Fibroblast of skin of abdomen (primary cell): ENCODE data around the gene PIK3CD.
A peak's percentile ranks its signal among the peaks of the same experiment; 100 is the strongest.
"Not testable (repeated sequence)": the region's sequence is repeated elsewhere in the genome, so short reads cannot be mapped to it uniquely, and the experiment has no call there.

Experiments used
- DNase-seq: peaks from one replicate; pipeline ENCODE4 v3.0.0-alpha.2; 2013

The PIK3CD gene

DNA sequence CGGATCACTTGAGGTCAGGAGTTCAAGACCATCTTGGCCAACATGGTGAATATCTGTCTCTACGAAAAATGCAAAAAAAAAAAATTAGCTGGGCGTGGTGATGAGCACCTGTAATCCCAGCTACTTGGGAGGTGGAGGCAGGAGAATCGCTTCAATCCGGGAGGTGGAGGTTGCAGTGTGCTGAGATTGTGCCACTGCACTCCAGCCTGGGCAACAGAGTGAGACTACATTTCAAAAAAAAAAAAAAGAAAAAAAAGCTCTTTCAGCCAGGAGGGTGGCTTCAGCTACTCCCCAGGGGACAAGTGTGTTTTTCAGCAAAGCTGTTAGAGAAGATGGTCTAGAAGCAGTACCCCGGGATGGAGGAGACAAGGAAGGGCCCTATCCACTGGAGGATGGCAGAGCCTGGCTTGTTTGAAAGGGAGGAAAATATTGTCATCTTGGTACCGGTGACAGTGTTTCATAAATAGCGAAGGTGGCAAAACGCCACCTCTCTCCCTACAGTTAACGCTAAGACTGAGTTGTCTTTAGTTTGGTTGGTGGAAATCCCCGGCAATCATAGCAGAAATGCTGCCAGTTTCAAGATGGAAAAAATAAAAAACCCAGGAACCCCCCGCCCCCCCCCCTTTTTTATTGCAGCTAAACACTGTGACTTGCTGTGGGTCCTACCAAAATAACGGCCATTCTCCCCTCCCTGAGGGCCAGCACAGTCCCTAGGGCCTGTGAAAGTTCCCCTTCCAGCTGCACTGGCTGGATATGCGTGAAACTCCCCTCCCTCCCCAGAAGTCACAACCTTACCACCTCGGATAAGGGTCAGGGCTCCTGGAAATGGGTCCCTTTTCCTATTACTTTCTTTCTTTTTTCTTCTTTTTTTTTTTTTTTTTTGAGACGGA, 3.5 kb downstream of the PIK3CD start:
- DNase-seq = no peak

DNA sequence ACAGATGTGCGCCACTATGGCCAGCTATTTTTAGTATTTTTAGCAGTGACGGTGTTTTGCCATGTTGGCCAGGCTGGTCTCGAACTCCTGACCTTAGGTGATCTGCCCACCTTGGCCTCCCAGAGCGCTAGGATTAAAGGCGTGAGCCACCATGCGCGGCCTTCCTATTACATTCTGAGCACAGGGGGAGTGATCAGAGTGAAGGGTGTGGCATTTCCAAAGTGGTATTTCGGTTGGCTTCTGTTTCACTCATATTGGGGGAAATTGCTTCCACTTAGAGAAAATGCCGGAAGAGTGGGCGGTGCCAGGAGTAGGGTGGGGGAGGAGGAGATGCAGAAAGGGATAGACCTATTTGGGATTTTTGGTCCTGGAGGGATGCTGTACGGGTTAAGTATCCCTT, 4.3 kb downstream of the PIK3CD start:
- no peak for DNase-seq

- DNase-seq = no peak
These were observed 6.0 kb downstream of the PIK3CD start for GRCh38 chr1:9657521-9658032.

- DNase-seq = no peak
These were observed 6.7 kb downstream of the PIK3CD start for GRCh38 chr1:9658199-9658598.

DNA sequence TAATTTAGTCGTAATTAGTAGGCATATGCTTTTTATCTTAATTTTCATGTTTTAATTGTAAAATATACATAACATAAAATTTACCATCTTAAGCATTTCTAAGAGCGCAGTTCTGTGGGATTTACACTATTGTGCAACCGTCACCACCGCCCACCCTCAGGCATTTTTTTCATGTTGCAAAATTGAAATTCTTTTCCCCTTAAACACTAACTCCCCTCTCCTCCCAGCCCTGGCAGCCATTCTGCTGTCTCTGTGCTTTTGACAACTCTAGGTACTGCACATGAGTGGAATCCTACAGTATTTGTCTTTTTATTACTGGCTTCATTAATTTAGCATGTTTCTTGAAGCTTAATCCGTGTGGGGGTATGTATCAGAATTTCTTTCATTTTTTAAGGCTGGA, 7.8 kb downstream of the PIK3CD start:
- peak; percentile 90 for DNase-seq

GRCh38 chr1:9663257-9663656, 11.7 kb downstream of the PIK3CD start:
- no peak for DNase-seq

DNA sequence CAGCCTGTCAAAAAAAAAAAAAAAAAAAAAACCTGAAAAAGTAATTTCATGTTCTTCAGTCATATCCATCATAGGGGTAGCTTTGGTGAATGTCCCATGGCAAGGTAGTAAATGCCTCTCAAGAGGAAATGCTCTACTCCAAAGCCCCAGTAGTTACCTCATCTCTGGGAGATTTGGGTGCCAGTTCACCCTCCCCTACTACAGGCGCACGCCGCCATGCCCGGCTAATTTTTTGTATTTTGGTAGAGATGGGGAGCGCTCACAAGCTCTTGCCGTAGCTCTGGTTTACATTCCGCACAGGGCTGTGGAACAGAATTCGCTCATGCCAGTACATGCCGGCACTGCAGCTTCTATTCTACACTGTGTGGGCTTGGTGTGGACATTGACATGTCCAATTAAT, 13.7 kb downstream of the PIK3CD start:
- DNase-seq = no peak

GRCh38 chr1:9668080-9668479, 16.5 kb downstream of the PIK3CD start:
- no peak for DNase-seq

DNA sequence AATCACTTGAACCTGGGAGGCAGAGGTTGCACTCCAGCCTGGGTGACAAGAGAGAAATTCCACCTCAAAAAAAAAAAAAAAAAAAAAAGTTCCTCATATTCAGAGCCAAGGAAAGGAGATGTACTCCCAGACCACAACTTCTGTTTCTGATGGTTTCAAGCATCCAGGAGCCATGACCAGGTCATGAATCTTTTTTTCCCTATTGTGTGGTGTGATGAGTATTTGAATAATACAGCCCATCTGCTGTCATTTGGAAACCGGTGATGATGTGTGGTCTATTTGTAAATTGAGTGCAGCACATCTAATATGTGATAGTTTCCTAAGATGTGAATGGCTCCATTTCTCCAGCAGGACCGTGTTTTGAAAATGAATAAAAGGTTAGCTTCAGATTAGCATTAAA, 18.6 kb downstream of the PIK3CD start:
- peak; percentile 24 for DNase-seq

GRCh38 chr1:9671377-9672140, 20.0 kb downstream of the PIK3CD start:
- peak; percentile 88 for DNase-seq

GRCh38 chr1:9672444-9672843, 20.9 kb downstream of the PIK3CD start:
- no peak for DNase-seq

DNA sequence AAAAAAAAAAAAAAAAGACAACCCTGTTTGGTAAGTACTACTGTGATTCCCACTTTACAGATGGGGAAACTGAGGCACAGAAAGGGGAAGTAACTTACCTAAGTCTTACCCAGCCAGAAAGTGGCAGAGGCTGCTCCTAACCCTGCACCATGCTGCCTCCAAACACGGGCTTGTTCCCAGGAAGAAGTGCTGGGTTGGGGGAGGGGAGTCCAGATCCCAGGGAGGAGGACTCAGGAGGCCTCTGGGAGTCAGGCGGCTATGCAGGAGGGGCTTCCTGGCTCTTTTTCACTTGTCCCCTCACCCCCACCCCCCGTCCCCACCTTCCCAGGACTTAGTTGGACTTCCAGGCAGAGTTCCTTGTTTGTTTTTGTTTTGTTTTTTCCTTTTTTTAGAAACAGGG, 23.9 kb downstream of the PIK3CD start:
- no peak for DNase-seq

GRCh38 chr1:9676128-9676527, 24.6 kb downstream of the PIK3CD start:
- DNase-seq = not testable (repeated sequence)

DNA sequence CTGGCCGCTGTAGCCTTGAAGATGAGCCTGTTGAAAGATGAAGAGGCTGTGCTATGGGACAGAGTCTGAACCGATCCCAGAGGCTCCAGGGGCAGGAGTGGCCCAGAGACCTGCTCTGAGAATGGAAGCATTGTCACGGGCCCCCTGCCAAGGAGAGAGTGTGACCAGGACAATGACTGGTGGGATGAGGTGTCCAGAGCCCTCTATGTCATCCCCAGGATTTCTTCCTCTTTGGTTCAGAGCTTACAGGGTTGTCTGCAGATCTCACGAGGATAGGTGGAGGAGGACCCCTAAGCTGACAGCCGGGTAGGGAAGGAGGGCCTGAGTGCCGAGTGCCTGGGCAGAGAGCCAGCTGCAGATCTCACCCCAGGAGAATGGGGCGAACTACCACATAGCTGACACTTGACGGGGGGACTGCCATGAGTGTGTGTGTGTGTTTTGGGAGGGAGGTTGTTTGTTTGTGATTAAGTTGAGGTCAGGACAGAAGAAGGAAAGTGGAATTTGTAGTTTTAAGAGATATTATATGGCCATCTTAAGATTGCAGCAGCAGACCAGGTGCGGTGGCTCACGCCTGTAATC, 25.4 kb downstream of the PIK3CD start:
- DNase-seq = peak; percentile 36

GRCh38 chr1:9680091-9680490, 28.6 kb downstream of the PIK3CD start:
- no peak for DNase-seq

- no peak for DNase-seq
These were observed 29.3 kb downstream of the PIK3CD start for GRCh38 chr1:9680828-9681227.

DNA sequence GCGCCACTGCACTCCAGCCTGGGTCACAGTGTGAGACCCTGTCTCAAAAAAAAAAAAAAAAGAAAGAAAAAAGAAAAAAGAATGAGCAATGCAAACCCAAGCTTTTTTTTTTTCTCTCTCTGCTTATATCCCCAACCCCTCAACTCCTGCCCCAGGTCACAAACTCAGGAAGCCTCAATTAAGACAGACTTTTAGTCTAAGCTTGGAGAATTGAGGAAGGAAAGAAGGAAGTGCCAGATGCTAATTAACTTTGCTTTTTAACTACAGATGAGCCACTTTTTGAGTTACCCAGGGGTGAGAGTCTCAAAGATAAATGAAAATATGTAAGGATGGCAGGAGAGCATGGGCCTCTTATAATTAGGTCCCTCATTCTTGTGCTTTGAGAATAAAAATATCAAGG, 33.3 kb downstream of the PIK3CD start:
- DNase-seq = no peak

GRCh38 chr1:9687120-9687873, 35.8 kb downstream of the PIK3CD start:
- DNase-seq = peak; percentile 91

DNA sequence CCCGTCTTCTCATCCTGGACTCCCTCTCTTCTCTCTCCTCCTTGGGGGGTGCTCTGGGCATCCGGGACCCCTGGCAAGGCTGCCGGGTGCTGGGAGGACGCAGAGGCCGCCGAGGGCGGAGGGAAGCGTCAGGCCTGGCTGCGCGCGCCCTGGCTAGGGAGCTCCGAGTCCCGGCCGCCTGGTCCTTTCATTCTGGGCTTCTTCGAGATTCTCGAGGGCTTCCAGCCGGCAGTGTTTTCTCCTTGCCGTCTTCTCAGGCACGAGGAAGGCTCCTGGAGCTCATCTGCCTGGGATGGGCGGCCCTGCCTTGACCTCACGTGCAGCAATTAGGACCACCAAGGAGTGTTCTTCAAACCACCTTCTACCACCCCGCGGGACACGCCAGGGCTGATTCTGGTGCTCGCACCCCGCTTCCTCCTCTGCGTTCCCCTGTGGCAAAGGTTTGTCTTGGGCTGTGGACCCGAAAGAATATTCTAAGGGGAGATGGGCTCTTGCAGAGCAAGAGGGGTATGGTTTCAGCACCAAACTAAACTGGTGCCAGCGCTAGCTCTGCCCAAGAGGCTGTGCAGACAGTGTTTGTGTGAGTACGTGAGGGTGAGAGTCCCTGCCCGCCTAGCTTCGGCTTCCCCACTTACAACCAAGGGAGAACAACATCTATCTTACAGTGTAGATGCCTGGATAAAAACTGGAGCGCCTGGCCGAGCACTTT, 36.5 kb downstream of the PIK3CD start:
- peak; percentile 26 for DNase-seq

DNA sequence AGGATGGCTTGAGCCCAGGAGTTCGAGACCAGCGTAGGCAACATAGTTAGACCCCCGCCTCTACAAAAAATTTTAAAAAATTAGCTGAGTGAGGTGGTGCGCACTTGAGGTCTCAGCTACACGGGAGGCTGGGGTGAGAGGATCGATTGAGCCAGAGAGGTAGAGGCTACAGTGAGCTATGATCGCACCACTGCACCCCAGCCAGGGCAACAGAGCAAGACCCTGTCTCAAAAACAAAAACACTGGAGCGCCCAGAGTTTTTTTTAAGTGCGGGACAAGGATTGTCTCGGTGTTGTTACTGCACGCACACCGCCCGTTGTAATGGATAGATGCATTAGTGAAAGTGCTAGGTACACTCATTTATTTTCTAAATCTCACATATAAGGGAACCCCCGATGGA, 37.1 kb downstream of the PIK3CD start:
- DNase-seq = no peak

GRCh38 chr1:9689011-9689706, 37.6 kb downstream of the PIK3CD start:
- DNase-seq = peak; percentile 75
